Right atrium auricular region (tissue), 2 donors: ENCODE results near the gene DPH7. TPM values are rescaled to one million over a fixed set of nuclear protein-coding genes. Genes with fewer than 3 reads are reported as not detected.
"Not testable (repeated sequence)": the region's sequence is repeated elsewhere in the genome, so short reads cannot be mapped to it uniquely, and the experiment has no call there.

ENCODE experiments used
- DNase-seq: peaks from one replicate; pipeline ENCODE4 v3.0.0-alpha.2; 2019; ENCODE audit warnings: low spot score
- H3K27ac ChIP-seq, 2 donors: fragments of 200-600 bp; sonication (generic); 1 replicate in 1 of 2; 2 replicates in 1 of 2; pipeline ENCODE4 v1.5.1; 2016 to 2019
- H3K27me3 ChIP-seq, 2 donors: fragments of 200-600 bp; sonication (generic); one replicate each; pipeline versions ENCODE4 v1.5.1 to v1.6.0; 2017 to 2019
- H3K36me3 ChIP-seq: fragments of 200-600 bp; sonication (generic); one replicate; pipeline ENCODE4 v1.5.1; 2016
- H3K4me1 ChIP-seq, 2 donors: fragments of 200-600 bp; sonication (generic); one replicate each; pipeline versions ENCODE4 v1.5.1 to v1.6.0; 2017 to 2019
- H3K4me3 ChIP-seq, 2 donors: fragments of 200-600 bp; sonication (generic); 1 replicate in 1 of 2; 2 replicates in 1 of 2; pipeline ENCODE4 v1.5.1; 2017 to 2019; ENCODE audit warnings: mild to moderate bottlenecking in 1 of 2, moderate library complexity in 1 of 2
- H3K9me3 ChIP-seq, 2 donors: fragments of 200-600 bp; sonication (generic); one replicate each; pipeline ENCODE4 v1.5.1; 2019
- total RNA-seq, 2 donors: library from RNA; depleted of rRNA; stranded (reverse); fragments of >200 nt; gene quantifications; one replicate each; pipeline ENCODE4 v1.1.0, GENCODE V29; 2016
- TF ChIP-seq, protein P1 (sequence below), 2 donors: fragments of 200-600 bp; sonication (generic); IDR thresholded peaks; one replicate each; pipeline ENCODE4 v1.5.1; 2019; ENCODE audit warnings: antibody characterized with exemption in 2 of 2

DPH7 gene
- total RNA-seq, 2 donors from 2014 or later = 17.9 to 21.0 TPM

DNA sequence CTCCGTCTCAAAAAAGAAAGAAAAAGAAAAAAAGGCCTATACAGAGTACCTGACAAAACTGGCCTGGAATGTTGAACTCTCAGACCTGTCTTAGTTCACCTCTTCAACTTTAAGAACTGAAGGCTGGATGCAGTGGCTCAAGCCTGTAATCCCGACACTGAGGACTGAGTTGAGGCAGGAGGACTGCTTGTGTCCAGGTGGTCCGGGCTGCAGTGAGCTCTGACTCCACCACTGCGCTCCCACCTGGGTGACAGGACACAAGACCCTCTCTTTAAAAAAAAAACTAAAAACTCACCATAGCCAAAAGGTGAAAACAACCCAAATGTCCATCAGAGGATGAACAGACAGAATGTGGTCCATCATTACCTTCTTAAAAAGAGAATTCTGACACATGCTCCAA lies 20.6 kb downstream of the DPH7 start:
- TF ChIP-seq, protein P1, sequence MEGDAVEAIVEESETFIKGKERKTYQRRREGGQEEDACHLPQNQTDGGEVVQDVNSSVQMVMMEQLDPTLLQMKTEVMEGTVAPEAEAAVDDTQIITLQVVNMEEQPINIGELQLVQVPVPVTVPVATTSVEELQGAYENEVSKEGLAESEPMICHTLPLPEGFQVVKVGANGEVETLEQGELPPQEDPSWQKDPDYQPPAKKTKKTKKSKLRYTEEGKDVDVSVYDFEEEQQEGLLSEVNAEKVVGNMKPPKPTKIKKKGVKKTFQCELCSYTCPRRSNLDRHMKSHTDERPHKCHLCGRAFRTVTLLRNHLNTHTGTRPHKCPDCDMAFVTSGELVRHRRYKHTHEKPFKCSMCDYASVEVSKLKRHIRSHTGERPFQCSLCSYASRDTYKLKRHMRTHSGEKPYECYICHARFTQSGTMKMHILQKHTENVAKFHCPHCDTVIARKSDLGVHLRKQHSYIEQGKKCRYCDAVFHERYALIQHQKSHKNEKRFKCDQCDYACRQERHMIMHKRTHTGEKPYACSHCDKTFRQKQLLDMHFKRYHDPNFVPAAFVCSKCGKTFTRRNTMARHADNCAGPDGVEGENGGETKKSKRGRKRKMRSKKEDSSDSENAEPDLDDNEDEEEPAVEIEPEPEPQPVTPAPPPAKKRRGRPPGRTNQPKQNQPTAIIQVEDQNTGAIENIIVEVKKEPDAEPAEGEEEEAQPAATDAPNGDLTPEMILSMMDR (IDR thresholded peaks at IDR 0.05) = no peak
- H3K9me3 ChIP-seq = no peaks in the 10 kb centered on the region
- H3K4me1 ChIP-seq = peaks cover 0 to 6% of the 10 kb centered on the region in 2 donors
- no peaks in the 10 kb centered on the region for H3K27me3 ChIP-seq
- H3K27ac ChIP-seq = no peak overlapping the region
- DNase-seq = no peak
- peaks cover 31% of the 10 kb centered on the region for H3K36me3 ChIP-seq
- H3K4me3 ChIP-seq = no peak overlapping the region

DNA sequence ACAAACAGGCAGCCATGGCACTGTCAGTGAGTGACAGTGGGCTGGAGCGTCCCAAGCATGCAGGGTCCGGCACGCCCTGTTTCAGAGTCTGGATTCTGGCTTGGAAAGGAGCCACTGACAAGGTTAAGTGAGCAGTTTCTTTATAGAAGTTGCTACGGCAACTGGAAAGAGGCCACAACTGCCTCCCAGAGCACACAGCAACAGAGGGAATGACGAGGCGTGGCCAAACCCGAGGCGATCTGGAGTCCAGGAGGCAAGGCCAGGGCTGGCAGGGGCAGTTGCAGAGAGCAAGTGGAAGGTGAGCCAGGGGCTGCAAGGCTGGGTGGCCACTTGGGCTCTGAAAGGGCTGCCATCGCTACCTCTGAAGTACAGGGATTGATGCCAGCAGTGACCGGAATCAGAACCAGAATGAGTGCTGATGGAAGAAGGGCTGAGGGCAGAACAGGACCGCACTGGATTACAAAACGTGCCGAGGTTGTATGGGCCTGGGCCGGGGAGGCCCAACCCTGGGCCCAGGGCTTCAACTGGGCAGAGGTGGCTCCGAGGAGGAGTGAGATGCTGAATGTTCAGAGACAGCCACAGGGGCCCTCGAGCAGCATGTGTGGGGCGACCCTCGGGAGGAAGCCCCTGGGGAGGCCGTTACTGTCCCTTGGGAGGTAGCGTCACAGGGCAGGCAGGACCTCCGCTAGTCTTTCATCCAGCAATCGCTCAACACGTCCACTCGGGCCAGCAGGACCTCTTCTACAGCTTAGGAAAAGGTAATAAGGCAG lies 22.5 kb downstream of the DPH7 start:
- DNase-seq = no peak
- H3K4me3 ChIP-seq = no peak overlapping the region
- no peaks in the 10 kb centered on the region for H3K27me3 ChIP-seq
- peaks cover 0 to 16% of the 10 kb centered on the region in 2 donors for H3K4me1 ChIP-seq
- H3K27ac ChIP-seq = peak overlapping the region; percentile 9 to 18
- H3K36me3 ChIP-seq = peaks cover 29% of the 10 kb centered on the region
- no peaks in the 10 kb centered on the region for H3K9me3 ChIP-seq
- TF ChIP-seq, protein P1 (IDR thresholded peaks at IDR 0.05) = no peak

DNA sequence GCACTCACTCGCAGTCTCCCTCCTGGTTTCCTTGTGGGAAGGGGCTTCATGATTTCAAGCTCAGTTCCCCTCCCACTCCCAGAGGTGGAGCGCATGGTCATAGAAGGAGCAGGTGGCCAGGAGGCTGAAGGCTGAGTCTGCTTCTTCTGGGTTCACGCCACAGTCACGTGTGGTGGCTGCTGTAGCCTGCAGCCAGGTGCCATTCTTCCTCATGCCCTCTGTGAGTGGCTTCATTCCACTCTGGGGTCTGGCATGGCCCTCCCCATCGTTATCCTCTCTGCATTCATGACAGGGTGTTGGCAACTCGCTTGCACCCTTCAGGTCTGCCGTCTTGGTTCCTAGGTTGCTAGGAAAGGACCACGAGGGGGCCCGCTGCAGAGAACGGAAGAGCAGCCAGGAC lies 23.5 kb downstream of the DPH7 start:
- no peaks in the 10 kb centered on the region for H3K9me3 ChIP-seq
- no peaks in the 10 kb centered on the region for H3K27me3 ChIP-seq
- H3K4me1 ChIP-seq = peaks cover 0 to 19% of the 10 kb centered on the region in 2 donors
- DNase-seq = no peak
- H3K27ac ChIP-seq = no peak overlapping the region
- TF ChIP-seq, protein P1 (IDR thresholded peaks at IDR 0.05) = no peak
- H3K4me3 ChIP-seq = no peak overlapping the region
- peaks cover 29% of the 10 kb centered on the region for H3K36me3 ChIP-seq

DNA sequence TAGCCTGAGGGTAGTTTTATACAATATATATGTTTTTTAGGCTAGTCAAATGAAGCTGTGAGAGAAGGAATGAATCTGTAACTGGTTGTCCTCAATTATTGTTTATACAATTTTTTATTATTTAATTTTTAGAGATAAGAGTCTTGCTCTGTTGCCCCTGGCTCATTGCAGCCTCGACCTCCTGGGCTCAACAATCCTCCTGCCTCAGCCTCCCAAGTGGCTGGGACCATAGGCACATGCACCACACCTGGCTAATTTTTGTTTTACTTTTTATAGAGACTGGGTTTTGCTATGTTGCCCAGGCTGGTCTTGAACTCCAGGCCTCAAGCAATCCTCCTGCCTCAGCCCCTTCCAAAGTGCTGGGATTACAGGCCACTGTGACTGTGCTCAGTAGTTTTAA lies 24.4 kb downstream of the DPH7 start:
- Histone ChIP-seq H3K27ac (no peak overlapping the region), H3K4me1 (peaks cover 0 to 27% of the 10 kb centered on the region in 2 donors), H3K27me3 (no peaks in the 10 kb centered on the region), H3K36me3 (peaks cover 29% of the 10 kb centered on the region), H3K4me3 (no peak overlapping the region), H3K9me3 (no peaks in the 10 kb centered on the region)
- DNase-seq = no peak
- TF ChIP-seq, protein P1 (IDR thresholded peaks at IDR 0.05) = no peak

DNA sequence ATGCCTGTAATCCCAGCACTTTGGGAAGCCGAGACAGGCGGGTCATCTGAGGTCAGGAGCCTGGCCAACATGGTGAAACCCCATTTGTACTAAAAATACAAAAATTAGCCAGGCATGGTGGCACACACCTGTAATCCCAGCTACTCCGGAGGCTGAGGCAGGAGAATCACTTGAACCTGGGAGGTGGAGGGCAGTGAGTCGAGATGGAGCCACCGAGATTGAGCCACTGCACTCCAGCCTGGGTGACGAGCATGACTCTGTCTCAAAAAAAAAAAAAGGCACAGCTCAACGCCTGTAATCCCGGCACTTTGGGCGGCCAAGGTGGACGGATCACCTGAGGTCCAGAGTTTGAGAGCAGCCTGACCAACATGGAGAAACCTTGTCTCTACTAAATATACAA lies 25.1 kb downstream of the DPH7 start:
- Histone ChIP-seq H3K36me3 (peaks cover 29% of the 10 kb centered on the region), H3K4me1 (peaks cover 0 to 33% of the 10 kb centered on the region in 2 donors)
- DNase-seq, H3K9me3 ChIP-seq, H3K27me3 ChIP-seq, H3K27ac ChIP-seq, H3K4me3 ChIP-seq: not testable (repeated sequence)

DNA sequence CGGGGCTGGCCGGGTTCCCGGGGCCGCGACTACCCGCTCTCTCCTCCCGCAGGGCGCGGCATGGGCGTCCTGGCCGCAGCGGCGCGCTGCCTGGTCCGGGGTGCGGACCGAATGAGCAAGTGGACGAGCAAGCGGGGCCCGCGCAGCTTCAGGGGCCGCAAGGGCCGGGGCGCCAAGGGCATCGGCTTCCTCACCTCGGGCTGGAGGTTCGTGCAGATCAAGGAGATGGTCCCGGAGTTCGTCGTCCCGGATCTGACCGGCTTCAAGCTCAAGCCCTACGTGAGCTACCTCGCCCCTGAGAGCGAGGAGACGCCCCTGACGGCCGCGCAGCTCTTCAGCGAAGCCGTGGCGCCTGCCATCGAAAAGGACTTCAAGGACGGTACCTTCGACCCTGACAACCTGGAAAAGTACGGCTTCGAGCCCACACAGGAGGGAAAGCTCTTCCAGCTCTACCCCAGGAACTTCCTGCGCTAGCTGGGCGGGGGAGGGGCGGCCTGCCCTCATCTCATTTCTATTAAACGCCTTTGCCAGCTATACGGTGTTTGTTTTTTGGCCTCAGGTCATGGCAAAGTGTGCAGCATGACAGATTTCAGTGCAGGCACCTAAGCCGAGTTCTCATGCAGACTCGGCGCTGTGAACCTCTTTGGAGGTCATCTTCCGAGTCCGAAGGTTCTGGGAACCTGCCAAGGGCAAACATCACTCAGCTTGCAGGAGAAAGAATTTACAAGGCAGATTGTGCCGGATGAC lies 26.5 kb downstream of the DPH7 start:
- no peak for DNase-seq
- H3K9me3 ChIP-seq = no peaks in the 10 kb centered on the region
- peaks cover 22% of the 10 kb centered on the region for H3K36me3 ChIP-seq
- no peaks in the 10 kb centered on the region for H3K27me3 ChIP-seq
- TF ChIP-seq, protein P1 (IDR thresholded peaks at IDR 0.05) = no peak
- H3K4me1 ChIP-seq = peaks cover 0 to 33% of the 10 kb centered on the region in 2 donors
- H3K27ac ChIP-seq = peak overlapping the region; percentile 89 to 90
- H3K4me3 ChIP-seq = peak overlapping the region; percentile 85 to 95
